ENCODE data around the gene PNMA1. TPM values are rescaled to one million over a fixed set of nuclear protein-coding genes. Genes with fewer than 3 reads are reported as not detected.

Gene PNMA1
- total and polyA plus RNA-seq, 2 of the 13 experiments (the other 11 are each of a cell fraction or from before 2014, with no cell fraction given): 7.0 to 8.3 TPM

DNA sequence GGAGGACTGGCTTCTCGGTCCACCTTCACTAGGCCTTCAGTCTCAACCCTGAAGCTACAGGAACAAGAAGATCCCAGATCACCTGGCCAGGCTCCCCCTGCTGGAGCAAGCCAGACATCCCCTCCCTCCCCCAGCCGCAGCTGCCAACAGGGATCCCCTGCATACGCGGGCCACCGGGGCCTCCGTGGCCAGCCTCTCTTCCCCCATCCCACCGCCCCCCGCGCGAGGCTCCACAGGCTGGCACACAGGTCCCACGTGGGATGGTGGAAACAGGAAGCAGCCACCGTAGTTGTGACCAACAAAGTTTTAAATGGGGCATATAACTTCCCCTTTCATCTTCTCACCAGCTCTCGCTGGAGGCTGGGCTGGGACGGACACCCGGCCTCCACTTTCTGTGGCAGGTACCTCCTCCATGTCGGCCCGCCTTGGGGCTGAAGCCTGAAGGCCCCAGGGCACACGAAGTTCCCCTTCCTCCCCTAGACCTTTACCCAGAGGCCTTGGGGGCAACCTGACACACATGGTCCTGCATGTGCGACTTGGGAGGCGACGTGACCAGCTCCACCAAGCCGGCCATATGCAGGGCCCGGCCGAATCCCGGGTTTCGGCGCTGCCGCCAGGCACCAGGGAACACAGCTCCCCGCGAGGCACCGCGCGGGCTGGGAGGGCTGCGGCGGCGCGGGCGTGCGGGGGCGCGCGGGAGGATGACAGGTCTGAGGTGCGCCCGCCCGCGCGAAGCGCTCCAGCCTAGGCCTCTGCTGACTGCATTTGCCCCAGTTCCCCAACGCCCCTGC is 44.4 kb upstream of the PNMA1 start (continued):
- TF ChIP-seq BRCA1 (CRISPR knock-in tag; IDR thresholded peaks at IDR 0.05): no peak
- TF ChIP-seq, protein P1, sequence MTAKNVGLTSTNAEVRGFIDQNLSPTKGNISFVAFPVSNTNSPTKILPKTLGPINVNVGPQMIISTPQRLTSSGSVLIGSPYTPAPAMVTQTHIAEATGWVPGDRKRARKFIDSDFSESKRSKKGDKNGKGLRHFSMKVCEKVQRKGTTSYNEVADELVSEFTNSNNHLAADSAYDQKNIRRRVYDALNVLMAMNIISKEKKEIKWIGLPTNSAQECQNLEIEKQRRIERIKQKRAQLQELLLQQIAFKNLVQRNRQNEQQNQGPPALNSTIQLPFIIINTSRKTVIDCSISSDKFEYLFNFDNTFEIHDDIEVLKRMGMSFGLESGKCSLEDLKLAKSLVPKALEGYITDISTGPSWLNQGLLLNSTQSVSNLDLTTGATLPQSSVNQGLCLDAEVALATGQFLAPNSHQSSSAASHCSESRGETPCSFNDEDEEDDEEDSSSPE (CRISPR knock-in tag; IDR thresholded peaks at IDR 0.05): no peak
- TF ChIP-seq MAFF (IDR thresholded peaks at IDR 0.05; ENCODE audit: low read depth, low read length): no peak
- 0 out of 2 replicates have a peak, but pooled peaks have one; percentile 18 for TF ChIP-seq ZNF598 (CRISPR knock-in tag; IDR thresholded peaks at IDR 0.05; ENCODE audit: borderline replicate concordance)
- TF ChIP-seq, protein P2, sequence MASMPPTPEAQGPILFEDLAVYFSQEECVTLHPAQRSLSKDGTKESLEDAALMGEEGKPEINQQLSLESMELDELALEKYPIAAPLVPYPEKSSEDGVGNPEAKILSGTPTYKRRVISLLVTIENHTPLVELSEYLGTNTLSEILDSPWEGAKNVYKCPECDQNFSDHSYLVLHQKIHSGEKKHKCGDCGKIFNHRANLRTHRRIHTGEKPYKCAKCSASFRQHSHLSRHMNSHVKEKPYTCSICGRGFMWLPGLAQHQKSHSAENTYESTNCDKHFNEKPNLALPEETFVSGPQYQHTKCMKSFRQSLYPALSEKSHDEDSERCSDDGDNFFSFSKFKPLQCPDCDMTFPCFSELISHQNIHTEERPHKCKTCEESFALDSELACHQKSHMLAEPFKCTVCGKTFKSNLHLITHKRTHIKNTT (CRISPR knock-in tag; IDR thresholded peaks at IDR 0.05): no peak
- TF ChIP-seq CCDC6 (CRISPR knock-in tag; IDR thresholded peaks at IDR 0.05): no peak
- TF ChIP-seq ZNF350 (CRISPR knock-in tag; IDR thresholded peaks at IDR 0.05; ENCODE audit: borderline replicate concordance, low read depth): peak; percentile 20; the same call in 1 of the 2 replicates
- TF ChIP-seq ZNF572 (CRISPR knock-in tag; IDR thresholded peaks at IDR 0.05): no peak
- TF ChIP-seq ZNF138 (CRISPR knock-in tag; IDR thresholded peaks at IDR 0.05; ENCODE audit: low read depth): no peak
- TF ChIP-seq MAZ (IDR thresholded peaks at IDR 0.05; ENCODE audit: borderline replicate concordance, low read depth, low read length): peak; percentile 16; the same call in 1 of the 2 replicates
- peak; percentile 61; the same call in 1 of the 2 replicates for TF ChIP-seq MAZ (CRISPR knock-in tag; IDR thresholded peaks at IDR 0.05; ENCODE audit: low read depth)
- TF ChIP-seq FOXK1 (CRISPR knock-in tag; IDR thresholded peaks at IDR 0.05; ENCODE audit: borderline replicate concordance, low read depth): no peak
- TF ChIP-seq, protein P3, sequence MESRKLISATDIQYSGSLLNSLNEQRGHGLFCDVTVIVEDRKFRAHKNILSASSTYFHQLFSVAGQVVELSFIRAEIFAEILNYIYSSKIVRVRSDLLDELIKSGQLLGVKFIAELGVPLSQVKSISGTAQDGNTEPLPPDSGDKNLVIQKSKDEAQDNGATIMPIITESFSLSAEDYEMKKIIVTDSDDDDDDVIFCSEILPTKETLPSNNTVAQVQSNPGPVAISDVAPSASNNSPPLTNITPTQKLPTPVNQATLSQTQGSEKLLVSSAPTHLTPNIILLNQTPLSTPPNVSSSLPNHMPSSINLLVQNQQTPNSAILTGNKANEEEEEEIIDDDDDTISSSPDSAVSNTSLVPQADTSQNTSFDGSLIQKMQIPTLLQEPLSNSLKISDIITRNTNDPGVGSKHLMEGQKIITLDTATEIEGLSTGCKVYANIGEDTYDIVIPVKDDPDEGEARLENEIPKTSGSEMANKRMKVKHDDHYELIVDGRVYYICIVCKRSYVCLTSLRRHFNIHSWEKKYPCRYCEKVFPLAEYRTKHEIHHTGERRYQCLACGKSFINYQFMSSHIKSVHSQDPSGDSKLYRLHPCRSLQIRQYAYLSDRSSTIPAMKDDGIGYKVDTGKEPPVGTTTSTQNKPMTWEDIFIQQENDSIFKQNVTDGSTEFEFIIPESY (CRISPR knock-in tag; IDR thresholded peaks at IDR 0.05): no peak; the same call in 1 of the 2 replicates
- TF ChIP-seq, protein P4, sequence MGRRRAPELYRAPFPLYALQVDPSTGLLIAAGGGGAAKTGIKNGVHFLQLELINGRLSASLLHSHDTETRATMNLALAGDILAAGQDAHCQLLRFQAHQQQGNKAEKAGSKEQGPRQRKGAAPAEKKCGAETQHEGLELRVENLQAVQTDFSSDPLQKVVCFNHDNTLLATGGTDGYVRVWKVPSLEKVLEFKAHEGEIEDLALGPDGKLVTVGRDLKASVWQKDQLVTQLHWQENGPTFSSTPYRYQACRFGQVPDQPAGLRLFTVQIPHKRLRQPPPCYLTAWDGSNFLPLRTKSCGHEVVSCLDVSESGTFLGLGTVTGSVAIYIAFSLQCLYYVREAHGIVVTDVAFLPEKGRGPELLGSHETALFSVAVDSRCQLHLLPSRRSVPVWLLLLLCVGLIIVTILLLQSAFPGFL (CRISPR knock-in tag; IDR thresholded peaks at IDR 0.05): no peak
- TF ChIP-seq, protein P5, sequence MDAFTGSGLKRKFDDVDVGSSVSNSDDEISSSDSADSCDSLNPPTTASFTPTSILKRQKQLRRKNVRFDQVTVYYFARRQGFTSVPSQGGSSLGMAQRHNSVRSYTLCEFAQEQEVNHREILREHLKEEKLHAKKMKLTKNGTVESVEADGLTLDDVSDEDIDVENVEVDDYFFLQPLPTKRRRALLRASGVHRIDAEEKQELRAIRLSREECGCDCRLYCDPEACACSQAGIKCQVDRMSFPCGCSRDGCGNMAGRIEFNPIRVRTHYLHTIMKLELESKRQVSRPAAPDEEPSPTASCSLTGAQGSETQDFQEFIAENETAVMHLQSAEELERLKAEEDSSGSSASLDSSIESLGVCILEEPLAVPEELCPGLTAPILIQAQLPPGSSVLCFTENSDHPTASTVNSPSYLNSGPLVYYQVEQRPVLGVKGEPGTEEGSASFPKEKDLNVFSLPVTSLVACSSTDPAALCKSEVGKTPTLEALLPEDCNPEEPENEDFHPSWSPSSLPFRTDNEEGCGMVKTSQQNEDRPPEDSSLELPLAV (CRISPR knock-in tag; conservative IDR thresholded peaks at IDR 0.05; ENCODE audit: low read depth): no peak
- no peak for TF ChIP-seq TBL1XR1 (IDR thresholded peaks at IDR 0.05; ENCODE audit: borderline replicate concordance, low read length, partially characterized antibody)
- TF ChIP-seq, protein P6, sequence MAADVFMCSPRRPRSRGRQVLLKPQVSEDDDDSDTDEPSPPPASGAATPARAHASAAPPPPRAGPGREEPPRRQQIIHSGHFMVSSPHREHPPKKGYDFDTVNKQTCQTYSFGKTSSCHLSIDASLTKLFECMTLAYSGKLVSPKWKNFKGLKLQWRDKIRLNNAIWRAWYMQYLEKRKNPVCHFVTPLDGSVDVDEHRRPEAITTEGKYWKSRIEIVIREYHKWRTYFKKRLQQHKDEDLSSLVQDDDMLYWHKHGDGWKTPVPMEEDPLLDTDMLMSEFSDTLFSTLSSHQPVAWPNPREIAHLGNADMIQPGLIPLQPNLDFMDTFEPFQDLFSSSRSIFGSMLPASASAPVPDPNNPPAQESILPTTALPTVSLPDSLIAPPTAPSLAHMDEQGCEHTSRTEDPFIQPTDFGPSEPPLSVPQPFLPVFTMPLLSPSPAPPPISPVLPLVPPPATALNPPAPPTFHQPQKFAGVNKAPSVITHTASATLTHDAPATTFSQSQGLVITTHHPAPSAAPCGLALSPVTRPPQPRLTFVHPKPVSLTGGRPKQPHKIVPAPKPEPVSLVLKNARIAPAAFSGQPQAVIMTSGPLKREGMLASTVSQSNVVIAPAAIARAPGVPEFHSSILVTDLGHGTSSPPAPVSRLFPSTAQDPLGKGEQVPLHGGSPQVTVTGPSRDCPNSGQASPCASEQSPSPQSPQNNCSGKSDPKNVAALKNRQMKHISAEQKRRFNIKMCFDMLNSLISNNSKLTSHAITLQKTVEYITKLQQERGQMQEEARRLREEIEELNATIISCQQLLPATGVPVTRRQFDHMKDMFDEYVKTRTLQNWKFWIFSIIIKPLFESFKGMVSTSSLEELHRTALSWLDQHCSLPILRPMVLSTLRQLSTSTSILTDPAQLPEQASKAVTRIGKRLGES (CRISPR knock-in tag; IDR thresholded peaks at IDR 0.05; ENCODE audit: borderline replicate concordance): no peak

All from HepG2 (cell line).